NCI-H510A (cell line): ENCODE results near the gene RRP1.
A peak's percentile ranks its signal among the peaks of the same experiment; 100 is the strongest.

Source experiments
- DNase-seq: peaks from one replicate; lab custom pipeline; 2025; lab: John Stamatoyannopoulos, UW

Gene RRP1

DNA sequence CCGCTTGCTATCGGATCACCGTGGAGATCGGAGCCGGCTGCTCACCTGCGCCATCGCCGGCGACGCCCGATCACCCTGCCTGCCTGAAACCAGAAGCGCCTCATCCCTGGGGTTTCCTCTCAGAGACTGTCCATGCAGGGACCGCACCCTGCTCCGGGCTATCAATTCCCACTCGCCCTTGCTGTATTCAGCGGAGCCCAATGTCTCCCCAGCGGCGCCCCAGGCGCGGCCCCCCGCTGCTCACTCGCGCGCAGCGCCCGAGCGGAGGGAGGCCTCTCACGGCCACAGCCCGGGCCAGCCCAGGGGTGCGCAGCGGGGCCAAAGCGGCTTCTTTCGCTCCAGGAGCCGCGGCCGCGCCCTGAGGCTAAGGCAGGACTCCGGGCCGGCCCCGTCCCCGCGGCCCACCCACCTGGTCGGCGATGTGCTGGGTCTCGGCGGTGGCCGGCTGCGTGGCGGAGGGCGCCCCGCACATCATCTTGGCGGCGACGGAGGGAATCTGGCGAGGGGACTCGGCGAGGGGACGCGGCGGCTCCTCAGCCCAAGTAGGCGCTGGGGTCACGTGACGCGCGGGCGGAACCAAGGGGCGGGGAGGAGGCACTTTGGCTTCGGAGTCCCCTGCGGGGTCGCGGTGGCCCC is 13.5 kb upstream of the RRP1 start, which contains the start of gene CSTB:
Gene CSTB, minus strand, starts transcription at position 514 of the 636 bp plus-strand sequence. Its CDS starts 39 bp downstream, at position 475.
- peak; percentile 72 for DNase-seq

DNA sequence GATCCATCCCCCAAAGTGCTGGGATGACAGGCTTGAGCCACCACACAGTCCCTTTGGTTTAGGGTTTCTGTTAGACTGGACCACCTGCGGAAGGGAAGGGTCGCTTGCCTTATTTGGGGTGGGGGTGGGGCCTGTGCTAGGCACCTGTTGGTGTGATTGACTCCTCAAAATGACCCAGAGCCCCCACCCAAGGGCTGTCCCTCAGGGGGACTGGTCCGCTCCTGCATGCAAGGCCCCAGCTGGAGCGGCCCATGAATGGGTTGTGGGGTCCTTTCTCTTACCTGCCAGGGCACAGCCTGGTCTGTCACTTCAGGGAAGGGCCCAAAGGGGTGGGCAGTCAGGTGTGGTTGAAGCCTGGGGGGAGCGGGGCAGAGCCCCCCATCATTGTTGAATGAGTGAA is 11.4 kb upstream of the RRP1 start:
- no peak for DNase-seq

DNA sequence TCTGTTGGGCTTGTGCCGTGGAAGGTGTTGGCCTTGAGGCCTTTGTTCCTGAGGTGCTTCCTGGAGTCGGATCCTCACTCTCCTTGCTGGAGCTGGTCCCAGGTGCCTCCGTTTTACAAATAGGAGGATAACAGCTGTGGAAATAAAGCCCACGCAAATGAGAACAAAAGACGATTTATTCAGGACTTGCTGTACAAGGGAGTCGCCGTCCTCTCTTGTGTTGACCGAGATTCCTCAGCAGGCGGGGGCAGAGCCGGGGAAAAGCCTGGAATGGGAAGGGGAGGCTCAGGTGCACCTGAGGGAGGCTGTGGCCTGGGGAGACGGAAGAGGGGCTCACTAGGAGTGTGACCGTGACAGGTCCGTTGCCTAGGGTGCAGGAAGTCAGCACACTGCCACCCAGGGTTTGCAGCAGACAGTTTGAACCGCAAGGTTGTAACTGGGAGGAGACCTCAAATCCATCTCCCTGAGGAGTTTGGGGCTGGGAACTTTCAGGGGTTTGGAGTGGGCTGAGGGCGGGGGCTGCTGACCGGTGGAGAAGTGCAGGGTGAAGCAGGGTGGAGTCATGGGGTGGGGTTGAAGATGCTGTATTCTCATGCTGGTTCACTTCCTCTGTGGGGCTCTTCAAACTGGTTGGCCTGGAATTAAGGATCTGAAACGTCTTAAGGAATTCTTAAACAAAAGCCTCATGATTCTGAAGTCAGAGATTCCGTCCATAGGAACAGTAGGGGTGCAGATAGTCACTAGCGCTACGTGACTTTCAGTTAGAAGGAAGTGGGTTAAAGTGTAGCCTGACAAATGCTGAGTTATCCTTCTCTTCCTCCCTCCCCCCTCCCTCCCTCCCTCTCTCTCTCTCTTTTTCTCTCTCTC is 10.7 kb upstream of the RRP1 start:
- DNase-seq, result no peak

DNA sequence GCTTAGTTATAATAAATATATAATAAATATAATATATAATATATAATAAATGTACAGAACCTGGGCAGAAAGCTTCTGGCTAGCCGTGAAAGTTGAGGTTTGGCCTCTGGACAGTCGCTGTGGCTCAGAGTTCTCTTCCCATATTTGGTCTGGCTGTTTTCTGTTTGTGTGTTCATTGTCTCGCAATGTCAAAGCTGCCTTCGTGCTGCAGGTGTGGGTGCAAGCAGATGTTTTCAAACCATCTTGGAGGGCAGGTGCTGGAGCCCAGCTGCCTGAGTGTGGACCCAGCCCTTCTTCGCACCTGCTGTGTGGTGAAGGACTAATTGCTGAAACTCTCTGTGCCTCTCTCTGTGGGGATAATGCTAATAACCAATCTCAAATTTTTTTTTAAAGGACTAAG is 9.7 kb upstream of the RRP1 start:
- DNase-seq, result peak; percentile 36

DNA sequence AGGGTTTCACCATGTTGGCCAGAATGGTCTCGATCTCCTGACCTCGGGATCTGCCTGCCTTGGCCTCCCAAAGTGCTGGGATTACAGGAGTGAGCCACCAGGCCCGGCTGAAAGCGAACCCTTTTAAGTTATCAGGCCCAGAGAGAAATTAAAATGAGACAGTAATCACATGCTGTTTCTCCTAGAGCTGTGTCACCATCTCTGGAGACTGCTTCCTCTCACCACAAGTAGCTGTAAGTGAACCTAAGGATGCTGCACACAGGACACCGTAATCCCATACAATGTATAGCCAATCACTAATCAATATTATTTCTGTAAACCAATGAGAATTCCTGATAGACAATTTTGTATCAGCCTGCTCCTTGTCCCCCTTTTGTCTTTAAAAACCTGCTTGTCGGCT is 7.5 kb upstream of the RRP1 start:
- no peak for DNase-seq

DNA sequence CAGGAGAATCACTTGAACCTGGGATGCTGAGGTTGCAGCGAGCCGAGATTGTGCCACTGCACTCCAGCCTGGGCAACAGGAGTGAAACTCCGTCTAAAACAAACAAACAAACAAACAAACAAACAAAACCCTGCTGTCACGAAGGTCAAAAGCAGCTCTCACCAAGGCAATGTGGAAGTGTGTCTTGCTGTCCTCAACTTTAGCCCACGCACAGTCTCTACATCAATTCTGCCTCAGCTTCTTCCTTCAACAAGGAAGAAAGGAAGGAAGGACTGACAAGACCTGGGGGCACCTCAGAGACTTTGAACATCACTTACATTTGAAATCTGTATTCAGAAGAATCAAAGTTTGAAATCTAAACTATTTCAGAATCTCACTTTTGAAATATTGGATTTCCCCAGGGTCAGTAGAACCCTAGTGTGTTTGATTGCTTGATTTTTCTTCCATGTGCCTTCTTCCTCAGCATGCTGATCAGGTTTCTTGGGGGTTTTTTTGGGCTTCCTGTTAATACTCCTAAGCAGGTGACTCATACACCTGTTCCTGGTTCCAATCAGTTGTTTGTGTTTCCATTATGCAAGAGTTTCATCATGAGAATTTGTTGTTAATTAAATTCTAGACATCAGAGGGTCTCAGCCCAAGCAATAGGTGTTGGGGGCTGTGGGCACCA is 6.8 kb upstream of the RRP1 start:
- DNase-seq, result no peak

DNA sequence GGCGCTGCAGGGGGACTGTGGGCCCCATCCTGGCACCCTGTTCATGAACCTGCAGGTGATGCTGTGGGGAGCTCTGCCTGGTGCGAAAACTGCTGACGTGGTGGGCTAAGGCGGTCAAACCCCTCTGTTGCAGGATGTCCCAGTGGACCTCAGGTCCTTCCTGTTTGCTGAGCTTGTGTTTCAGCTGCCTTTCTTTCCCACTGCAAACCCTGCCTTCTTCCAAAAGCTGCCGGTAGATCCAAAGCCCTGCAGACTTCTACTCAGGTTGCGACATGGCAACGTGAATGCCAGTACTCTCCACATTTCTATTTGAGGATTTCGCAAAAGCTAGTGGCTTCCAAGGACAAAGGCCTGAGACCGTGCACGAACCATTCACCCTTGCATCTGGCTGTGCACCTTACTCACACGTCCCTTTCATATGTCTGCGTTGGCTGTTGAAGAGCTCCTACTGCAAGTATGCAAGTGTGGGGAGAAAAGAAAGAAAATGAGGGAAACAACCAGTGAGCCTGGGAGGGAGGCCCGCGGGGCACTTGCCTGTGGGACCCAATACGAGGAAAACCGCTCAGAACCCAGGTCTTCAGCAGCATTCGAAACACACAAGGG is 6.2 kb upstream of the RRP1 start:
- DNase-seq, result no peak

DNA sequence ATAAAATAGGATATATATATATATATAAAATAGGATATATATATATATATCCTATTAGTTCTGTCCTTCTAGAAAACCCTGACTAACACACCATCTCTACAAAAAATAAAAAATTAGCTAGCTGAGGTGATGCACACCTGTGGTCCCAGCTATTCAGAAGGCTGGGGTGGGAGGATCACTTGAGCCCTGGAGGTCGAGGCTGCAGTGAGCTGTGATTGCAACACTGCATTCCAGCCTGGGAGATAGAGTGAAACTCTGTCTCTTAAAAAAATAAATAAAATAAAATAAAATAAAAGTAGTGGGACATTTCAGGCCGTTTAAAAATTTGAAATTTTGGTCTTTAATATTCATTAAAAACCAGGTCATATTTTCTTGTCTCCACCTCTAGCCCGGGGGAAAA is 4.2 kb upstream of the RRP1 start:
- no peak for DNase-seq

DNA sequence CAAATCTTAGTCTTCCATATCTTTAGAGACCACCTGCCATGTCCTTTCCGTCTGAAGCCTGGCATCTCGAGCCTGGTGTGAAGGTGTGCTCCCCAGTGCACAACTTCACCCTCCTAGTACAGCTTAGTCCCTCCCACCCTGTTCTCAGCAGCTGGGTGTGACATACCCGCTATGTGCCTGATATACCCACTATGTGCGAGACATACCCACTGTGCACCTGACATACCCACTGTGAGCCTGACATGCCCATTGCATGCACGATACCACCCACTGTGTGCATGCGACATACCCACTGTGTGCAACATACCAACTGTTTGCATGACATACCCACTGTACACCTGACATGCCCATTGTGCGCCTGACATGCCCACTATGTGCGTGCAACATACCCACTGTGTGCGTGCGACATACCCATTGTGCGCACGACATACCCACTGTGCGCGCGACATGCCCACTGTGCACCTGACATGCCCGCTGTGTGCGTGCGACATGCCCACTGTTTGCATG is 3.0 kb upstream of the RRP1 start:
- no peak for DNase-seq

DNA sequence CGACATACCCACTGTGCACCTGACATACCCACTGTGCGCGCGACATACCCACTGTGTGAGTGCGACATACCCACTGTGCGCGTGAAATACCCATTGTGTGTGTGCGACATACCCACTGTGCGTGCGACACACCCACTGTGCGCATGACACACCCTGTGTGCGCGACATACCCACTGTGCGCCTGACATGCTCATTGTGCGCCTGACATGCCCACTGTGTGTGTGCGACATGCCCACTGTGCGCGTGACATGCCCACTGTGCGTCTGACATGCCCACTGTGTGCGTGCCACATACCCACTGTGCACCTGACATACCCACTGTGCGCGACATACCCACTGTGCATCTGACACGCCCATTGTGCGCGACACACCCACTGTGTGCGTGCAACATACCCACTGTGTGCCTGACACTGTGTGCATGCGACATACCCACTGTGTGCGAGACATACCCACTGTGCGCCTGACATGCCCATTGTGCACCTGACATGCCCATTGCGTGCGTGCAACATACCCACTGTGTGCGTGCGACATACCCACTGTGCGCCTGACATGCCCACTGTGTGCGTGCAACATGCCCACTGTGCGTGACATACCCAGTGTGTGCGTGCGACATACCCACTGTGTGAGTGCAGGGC is 2.5 kb upstream of the RRP1 start:
- DNase-seq, result no peak

DNA sequence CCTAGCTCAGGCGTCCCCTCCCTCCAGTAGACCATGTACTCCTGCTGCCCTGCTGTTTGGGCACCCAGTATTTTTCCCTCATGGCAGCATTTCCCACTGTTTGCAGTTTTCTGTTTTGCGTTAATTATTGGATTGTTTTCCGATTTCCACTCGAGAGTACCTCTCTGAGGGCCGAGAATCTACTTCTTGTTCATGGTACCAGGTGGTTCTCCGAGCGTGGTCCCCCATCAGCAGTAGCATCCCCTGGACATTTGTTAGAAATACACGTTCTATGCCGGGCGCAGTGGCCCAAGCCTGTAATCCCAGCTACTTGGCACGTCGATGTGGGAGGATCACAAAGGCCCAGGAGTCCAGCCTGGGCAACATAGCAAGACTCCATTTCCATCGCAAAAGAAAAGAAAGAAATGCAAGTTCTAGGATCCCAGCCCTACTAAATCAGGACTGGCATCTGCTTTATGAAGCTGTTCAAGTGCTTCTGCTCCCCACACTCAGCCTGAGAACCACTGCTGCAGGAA is 690 bp downstream of the RRP1 start:
- DNase-seq, result no peak

DNA sequence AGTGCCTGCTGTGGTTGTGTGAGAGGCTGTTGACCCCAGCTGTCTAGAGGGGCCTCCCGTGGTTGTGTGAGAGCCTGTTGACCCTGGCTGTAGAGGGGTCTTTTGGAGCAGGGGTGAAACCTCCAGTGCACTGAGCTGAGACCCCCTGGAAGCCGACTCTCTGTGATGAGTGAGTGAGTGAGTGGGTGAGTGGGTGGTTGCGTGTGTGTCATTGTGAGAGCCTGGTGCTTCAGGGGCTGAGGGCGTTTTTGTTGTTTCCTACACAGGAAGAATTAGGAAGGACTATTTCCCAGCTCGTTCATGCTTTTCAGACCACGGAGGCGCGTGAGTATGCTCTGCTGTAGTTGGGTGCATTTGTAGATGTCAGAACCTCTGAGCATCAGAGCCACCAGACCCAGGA is 3.0 kb downstream of the RRP1 start:
- DNase-seq, result no peak

DNA sequence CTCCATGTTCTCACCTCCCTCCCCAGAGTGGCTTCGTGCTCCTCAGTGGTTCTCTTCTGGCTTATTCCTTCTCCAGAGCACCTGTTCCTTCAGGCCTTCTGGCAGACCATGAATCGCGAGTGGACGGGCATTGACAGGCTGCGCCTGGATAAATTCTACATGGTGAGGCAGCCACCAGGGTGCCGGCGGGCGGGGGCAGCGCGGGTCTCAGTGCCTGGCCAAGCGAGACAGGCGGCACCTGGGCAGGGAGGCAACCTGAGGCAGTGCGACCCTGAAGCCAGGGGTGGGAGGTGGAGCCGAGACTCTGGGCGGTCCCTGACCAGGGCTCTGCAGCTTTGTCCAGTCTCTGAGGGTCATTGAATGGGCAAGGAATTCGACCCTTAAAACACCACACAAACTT is 3.9 kb downstream of the RRP1 start:
- no peak for DNase-seq

DNA sequence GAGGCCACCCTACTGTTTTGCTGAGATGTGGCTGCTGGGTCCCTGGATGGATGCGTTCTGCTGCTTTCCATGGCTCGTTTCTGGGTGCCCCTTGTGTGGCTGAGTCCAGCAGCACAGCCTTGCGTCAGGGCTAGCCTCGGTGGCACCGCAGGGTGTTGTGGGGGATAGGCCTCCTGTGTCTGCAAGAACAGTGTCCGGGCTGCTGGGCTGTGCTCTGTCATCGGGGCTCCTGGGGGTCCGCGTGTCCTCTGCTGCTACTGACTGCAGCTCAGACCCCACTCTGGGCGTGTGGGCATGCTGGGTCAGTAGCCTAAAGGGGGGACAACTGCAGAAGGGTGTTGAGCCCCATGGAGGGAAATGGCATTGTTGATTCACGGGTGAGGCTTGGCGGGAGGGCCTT is 4.9 kb downstream of the RRP1 start:
- no peak for DNase-seq

DNA sequence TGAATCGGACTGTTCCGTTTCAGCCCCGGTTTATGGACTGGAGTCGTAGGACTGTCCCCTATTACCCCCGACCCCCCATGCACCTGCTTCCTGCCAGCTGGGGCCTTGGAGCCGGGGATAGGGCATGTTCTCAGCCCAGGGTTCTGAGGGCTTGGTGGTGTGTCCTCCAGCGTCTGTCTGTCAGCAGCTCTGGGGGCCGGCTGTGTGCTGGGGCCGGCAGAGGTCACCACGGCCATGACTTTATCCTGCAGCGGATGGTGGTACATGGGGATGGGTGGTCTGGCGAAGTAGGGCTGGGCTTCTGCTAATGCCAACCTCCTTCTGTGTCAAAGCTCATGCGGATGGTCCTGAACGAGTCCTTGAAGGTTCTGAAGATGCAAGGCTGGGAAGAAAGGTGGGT is 5.5 kb downstream of the RRP1 start:
- DNase-seq, result no peak

DNA sequence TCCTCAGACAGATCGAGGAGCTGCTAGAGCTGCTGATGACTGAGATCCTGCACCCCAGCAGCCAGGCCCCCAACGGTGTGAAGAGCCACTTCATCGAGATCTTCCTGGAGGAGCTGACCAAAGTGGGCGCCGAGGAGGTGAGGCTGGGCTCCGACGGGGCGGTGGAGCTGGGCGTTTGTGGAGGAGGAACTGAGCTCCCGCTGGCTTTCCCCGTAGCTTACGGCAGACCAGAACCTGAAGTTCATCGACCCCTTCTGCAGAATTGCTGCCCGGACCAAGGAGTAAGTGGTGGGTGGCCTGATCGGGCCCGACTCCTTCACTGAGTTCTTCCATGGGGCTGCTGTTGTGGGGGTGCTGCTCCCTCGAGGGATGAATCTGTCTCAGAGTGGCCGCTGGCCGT is 8.0 kb downstream of the RRP1 start:
- no peak for DNase-seq

DNA sequence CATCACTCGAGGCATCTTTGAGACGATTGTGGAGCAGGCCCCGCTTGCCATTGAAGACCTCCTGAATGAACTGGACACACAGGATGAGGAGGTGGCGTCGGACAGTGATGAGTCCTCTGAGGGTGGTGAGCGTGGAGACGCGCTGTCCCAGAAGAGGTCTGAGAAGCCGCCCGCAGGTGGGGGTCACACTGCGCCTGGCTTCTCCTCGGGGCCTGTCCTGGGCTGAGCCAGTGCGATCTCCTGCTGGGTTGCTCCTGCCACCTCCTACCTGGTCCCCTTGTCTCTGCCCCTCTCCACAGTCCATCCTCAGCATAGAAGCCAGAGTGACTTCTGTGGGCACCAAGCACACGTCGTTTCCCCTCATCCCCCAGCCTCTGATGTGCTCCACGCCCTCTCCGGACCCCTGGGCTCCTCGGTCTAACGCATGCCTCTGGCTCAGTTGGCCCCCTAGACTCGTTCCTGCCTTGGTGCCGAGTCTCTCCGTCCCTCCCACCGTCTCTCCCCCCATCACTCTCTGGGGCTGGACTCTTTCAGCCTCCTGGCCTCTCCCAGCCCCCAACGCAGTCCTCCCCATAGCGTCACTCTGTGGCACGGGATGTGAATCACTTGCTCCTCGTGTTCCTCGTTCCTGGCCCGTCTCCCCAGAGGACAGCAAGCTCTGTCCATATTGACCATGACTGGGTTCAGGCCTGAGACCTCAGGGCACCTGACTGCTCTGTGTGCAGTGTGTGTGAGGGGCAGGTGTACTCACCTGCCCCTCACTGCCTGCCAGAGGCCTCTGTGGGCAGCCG is 8.7 kb downstream of the RRP1 start:
- no peak for DNase-seq

DNA sequence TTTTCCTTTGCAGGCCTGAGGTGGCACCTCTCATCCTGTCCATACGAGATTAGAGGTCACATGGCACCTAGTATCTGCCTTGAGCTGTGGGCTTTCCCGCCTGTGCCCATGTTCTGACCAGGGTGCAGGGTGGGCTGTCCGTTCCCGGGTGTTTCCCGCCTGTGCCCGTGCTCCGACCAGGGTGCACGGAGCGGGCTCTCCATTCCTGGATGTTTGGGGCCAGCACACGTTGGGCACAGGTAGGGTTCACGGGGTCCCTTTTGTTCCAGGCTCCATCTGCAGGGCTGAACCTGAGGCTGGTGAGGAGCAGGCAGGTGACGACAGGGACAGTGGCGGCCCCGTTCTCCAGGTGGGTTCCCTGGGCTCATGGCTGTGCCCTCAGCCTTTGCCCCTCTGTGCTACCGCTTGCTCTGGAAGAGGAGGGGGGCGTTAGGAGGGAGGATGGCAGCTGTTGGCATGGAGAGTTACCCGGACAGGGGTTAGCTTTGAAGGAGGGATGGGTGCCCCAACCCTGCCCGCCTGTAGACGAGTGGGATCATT is 10.0 kb downstream of the RRP1 start:
- no peak for DNase-seq

DNA sequence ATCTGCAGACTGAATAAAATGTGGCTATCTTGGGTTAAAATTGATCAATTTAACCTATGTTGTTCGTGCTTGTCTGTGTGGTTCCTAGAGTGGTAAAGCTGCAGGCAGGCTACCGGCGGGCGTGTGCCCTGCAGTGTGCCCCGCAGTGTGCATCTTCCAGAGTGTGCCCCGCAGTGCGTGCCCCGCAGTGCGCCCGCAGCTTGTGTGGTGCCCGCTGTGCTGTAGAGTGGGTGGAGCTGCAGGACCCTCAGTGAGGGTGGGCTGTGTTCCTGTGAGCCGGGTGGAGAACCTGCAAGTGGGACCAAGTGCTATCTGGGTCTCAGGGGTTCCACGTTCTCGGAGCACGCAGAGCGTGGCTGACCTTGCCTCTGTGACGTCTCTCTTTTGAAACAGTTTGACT is 10.7 kb downstream of the RRP1 start:
- no peak for DNase-seq

DNA sequence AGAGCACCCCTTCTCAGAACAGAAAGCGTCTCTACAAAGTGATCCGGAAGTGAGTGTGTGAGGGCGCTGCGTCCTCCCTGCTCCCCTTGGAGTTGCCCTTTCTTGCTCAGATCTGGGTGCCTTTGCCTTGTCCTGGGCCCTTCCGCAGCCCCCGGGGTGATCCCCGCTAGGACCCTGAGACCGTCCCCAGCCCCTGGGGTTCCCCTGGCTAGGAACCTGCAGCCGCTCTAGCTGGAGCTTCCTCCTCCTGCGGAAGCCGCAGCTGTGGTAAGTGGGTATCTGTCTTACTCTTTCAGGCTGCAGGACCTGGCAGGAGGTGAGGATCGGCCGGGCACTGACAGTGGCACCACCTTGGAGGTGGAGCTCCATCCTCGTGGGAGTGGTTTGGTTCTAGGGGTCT is 11.2 kb downstream of the RRP1 start:
- DNase-seq, result no peak
